ENCODE results near the gene FGFBP1.
A peak's percentile ranks its signal among the peaks of the same experiment; 100 is the strongest.

FGFBP1 gene

GRCh38 chr4:15938640-15939039 lies at the start of gene FGFBP1:
Gene FGFBP1, minus strand, starts transcription at chr4:15938740. Its CDS starts 2,108 bp downstream, at chr4:15936632.
- no peak for DNase-seq

GRCh38 chr4:15988222-15988621 lies 49.7 kb upstream of the FGFBP1 start:
- no peak for DNase-seq

GRCh38 chr4:15986907-15987306 lies 48.4 kb upstream of the FGFBP1 start:
- DNase-seq, result no peak

- no peak for DNase-seq
Measured at GRCh38 chr4:15983610-15984009, 45.1 kb upstream of the FGFBP1 start.

- no peak for DNase-seq
Measured at GRCh38 chr4:15982842-15983524, 44.4 kb upstream of the FGFBP1 start.

- no peak for DNase-seq
Measured at GRCh38 chr4:15976456-15977447, 38.2 kb upstream of the FGFBP1 start.

GRCh38 chr4:15971068-15971801 lies 32.7 kb upstream of the FGFBP1 start:
- no peak for DNase-seq

GRCh38 chr4:15968551-15969300 lies 30.2 kb upstream of the FGFBP1 start:
- no peak for DNase-seq

GRCh38 chr4:15965325-15965724 lies 26.8 kb upstream of the FGFBP1 start:
- DNase-seq, result no peak

- no peak for DNase-seq
Measured at GRCh38 chr4:15964159-15964558, 25.6 kb upstream of the FGFBP1 start.

- no peak for DNase-seq
Measured at GRCh38 chr4:15963576-15963975, 25.0 kb upstream of the FGFBP1 start.

GRCh38 chr4:15963001-15963451 lies 24.5 kb upstream of the FGFBP1 start, which contains the start of gene FGFBP2:
Gene FGFBP2, minus strand, starts transcription at chr4:15963175. Its CDS starts 46 bp downstream, at chr4:15963129.
- DNase-seq, result peak in 8 of 56 donors; percentile 4 to 18 (median 8)

- no peak for DNase-seq
Measured at GRCh38 chr4:15961781-15962510, 23.4 kb upstream of the FGFBP1 start.

- DNase-seq, result no peak
Measured at GRCh38 chr4:15958562-15958961, 20.0 kb upstream of the FGFBP1 start.

- peak in 39 of 56 donors; percentile 1 to 78 (median 13) for DNase-seq
Measured at GRCh38 chr4:15956179-15956850, 17.8 kb upstream of the FGFBP1 start.

GRCh38 chr4:15955670-15956069 lies 17.1 kb upstream of the FGFBP1 start:
- no peak for DNase-seq

GRCh38 chr4:15953625-15954024 lies 15.1 kb upstream of the FGFBP1 start:
- no peak for DNase-seq

GRCh38 chr4:15951781-15952180 lies 13.2 kb upstream of the FGFBP1 start:
- DNase-seq, result no peak

GRCh38 chr4:15948826-15949225 lies 10.3 kb upstream of the FGFBP1 start:
- no peak for DNase-seq

All from amygdala (tissue), 56 donors.